GM12874 (cell line): ENCODE results near the gene TFF3.

Experiments used
- CTCF ChIP-seq: IDR thresholded peaks from 2 replicates; pipeline ENCODE4 v1.5.1; 2011; ENCODE audit warnings: low read depth, mild to moderate bottlenecking, control low read depth, low read length, moderate library complexity; ENCODE audit not compliant: insufficient read depth

TFF3 gene

GRCh38 chr21:42264245-42265195, 50.7 kb downstream of the TFF3 start:
- no peak for TF ChIP-seq CTCF

- TF ChIP-seq CTCF = no peak
Observed at GRCh38 chr21:42263591-42264131, 51.5 kb downstream of the TFF3 start.

- no peak for TF ChIP-seq CTCF
Observed at GRCh38 chr21:42262831-42263231, 52.4 kb downstream of the TFF3 start.

GRCh38 chr21:42261829-42262200, 53.4 kb downstream of the TFF3 start:
- no peak for TF ChIP-seq CTCF
